Omental fat pad (tissue), 4 donors: ENCODE data around the gene CDH22. TPM values are rescaled to one million over a fixed set of nuclear protein-coding genes. Genes with fewer than 3 reads are reported as not detected.

Experiments
- ATAC-seq: fragments of 150-250 bp; one replicate; pipeline ENCODE4 v1.9.1; 2016; ENCODE audit warnings: mild to moderate bottlenecking, moderate library complexity; ENCODE audit not compliant: low FRiP score
- DNase-seq: peaks from one replicate; pipeline ENCODE4 v3.0.0-alpha.2; 2019; ENCODE audit warnings: low spot score
- CTCF ChIP-seq, 3 donors: fragments of 450-650 bp; IDR thresholded peaks; one replicate each; pipeline ENCODE4 v1.5.1; 2016 to 2017; ENCODE audit warnings: antibody characterized with exemption in 3 of 3, mild to moderate bottlenecking in 3 of 3, moderate library complexity in 2 of 3
- total RNA-seq, 4 donors: library from RNA; depleted of rRNA; stranded (reverse); fragments of >200 nt; gene quantifications; one replicate each; pipeline ENCODE4 v1.1.0, GENCODE V29; 2016

CDH22 gene
- total RNA-seq, 4 donors from 2014 or later = 0.24 to 0.46 (median 0.31) TPM

GRCh38 chr20:46342451-46343347, 34.4 kb upstream of the CDH22 start:
- DNase-seq = no peak
- TF ChIP-seq CTCF (IDR thresholded peaks at IDR 0.05) = no peak
- ATAC-seq = no peak

- TF ChIP-seq CTCF (IDR thresholded peaks at IDR 0.05) = no peak
- no peak for ATAC-seq
- DNase-seq = no peak
Measured at GRCh38 chr20:46342010-46342378, 33.7 kb upstream of the CDH22 start.

- DNase-seq (no peak), ATAC-seq (no peak)
- no peak for TF ChIP-seq CTCF (IDR thresholded peaks at IDR 0.05)
Measured at GRCh38 chr20:46341074-46342009, 33.0 kb upstream of the CDH22 start.

DNA sequence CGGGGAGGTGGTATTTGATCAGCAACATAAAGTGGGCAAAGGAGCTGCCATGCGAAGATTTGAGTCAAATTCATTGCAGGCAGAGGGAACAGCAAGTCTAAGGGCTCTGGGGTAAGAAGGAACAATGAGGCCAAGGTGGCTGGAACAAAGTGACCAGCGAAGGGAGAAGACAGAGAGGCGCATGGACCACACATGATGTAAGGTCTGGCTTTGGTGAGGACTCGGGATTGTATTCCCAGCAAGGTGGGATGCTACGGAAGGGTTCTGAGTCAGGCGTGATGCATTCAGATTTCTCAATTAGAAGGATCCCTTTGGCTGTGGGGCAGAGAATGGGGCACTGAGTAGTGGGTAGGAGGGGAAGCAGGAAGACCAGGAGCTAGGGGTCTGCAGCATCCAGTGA, 30.7 kb upstream of the CDH22 start:
- ATAC-seq (no peak), DNase-seq (no peak)
- no peak for TF ChIP-seq CTCF (IDR thresholded peaks at IDR 0.05)

DNA sequence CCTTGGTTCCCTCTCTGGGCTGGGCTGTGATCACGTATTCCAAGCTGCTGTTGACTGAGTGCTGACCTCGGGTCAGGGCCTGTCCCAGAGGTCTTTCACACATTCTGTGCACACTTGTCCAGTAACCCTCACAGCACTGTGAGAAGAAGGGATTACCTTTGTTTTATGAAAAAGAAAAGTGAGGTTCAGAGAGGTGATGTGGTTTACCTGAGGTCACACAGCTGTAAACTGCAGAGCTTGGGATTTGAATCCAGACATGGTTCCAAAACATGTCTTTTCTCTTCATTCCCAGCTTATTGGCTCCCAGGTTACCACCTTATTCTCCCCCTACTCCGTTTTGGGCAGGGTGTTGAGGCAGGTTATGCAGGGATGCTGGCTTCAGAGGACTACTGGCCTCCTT, 28.4 kb upstream of the CDH22 start:
- no peak for ATAC-seq
- no peak for TF ChIP-seq CTCF (IDR thresholded peaks at IDR 0.05)
- no peak for DNase-seq

GRCh38 chr20:46334303-46334904, 26.1 kb upstream of the CDH22 start:
- no peak for ATAC-seq

More at GRCh38 chr20:46334303-46334904, 26.1 kb upstream of the CDH22 start:
- TF ChIP-seq CTCF (IDR thresholded peaks at IDR 0.05) = no peak
- DNase-seq = no peak
